Measurements from ENCODE around the gene TMEM208. TPM values are rescaled to one million over a fixed set of nuclear protein-coding genes. Genes with fewer than 3 reads are reported as not detected.

TMEM208 gene
- total and polyA plus RNA-seq, 2 of the 13 experiments (the other 11 are each of a cell fraction or from before 2014, with no cell fraction given) = 58.8 to 72.9 TPM

DNA sequence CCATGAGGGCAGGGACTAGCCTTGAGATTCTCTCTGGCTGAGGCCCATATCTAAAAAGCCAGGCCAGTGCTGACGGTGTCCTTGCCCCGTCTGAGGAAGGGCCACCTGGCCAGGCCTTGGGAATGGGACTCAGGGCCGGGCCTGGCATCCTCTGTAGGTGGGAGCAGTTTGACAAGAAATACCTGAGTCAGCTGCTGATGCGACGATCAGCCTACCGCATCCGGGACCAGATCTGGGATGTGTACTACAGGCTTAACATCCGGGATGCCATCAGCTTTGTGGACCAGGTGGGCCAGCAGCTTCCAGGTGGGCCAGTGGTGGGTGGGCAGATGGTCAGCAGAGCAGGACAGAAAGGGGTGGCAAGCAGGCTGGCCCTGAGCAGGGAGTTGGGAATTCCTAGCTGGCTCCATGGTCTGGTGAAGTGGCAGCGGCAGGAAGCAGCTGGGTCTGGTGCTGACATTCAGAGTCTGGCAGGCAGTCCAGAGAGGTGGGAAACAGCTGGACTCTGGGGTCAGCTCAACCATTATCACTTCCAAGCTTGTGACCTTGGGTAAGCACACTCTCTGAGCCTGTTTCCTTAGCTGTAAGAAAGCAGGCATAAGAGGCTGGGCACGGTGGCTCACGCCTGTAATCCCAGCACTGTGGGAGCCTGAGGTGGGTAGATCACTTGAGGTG, 31.4 kb downstream of the TMEM208 start (continued):
- TF ChIP-seq TFAP4 (IDR thresholded peaks at IDR 0.05; ENCODE audit: borderline replicate concordance, low read depth) (peak; percentile 52), ZHX1 (CRISPR knock-in tag; IDR thresholded peaks at IDR 0.05; ENCODE audit: low read depth) (no peak), ZSCAN12 (CRISPR knock-in tag; IDR thresholded peaks at IDR 0.05) (no peak), ZNF292 (CRISPR knock-in tag; IDR thresholded peaks at IDR 0.05; ENCODE audit: borderline replicate concordance, low read depth) (peak; percentile 48; the same call in 1 of the 2 replicates), PITX1 (CRISPR knock-in tag; IDR thresholded peaks at IDR 0.05) (no peak), FOXO1 (CRISPR knock-in tag; IDR thresholded peaks at IDR 0.05) (0 out of 2 replicates have a peak, but pooled peaks have one; percentile 13), HIVEP1 (CRISPR knock-in tag; IDR thresholded peaks at IDR 0.05) (peak; percentile 33; the same call in 1 of the 2 replicates), MAFK (conservative IDR thresholded peaks at IDR 0.05 in 1 of 2, IDR thresholded peaks at IDR 0.05 in 1 of 2; ENCODE audit: low read length in 2 of 2) (peak; percentile 52 to 60), ZNF572 (CRISPR knock-in tag; IDR thresholded peaks at IDR 0.05) (no peak), ZNF614 (CRISPR knock-in tag; IDR thresholded peaks at IDR 0.05; ENCODE audit: borderline replicate concordance) (no peak), ZNF484 (CRISPR knock-in tag; IDR thresholded peaks at IDR 0.05; ENCODE audit: borderline replicate concordance, low read depth) (no peak), ZNF574 (CRISPR knock-in tag; IDR thresholded peaks at IDR 0.05) (no peak)
- TF ChIP-seq, protein P1, sequence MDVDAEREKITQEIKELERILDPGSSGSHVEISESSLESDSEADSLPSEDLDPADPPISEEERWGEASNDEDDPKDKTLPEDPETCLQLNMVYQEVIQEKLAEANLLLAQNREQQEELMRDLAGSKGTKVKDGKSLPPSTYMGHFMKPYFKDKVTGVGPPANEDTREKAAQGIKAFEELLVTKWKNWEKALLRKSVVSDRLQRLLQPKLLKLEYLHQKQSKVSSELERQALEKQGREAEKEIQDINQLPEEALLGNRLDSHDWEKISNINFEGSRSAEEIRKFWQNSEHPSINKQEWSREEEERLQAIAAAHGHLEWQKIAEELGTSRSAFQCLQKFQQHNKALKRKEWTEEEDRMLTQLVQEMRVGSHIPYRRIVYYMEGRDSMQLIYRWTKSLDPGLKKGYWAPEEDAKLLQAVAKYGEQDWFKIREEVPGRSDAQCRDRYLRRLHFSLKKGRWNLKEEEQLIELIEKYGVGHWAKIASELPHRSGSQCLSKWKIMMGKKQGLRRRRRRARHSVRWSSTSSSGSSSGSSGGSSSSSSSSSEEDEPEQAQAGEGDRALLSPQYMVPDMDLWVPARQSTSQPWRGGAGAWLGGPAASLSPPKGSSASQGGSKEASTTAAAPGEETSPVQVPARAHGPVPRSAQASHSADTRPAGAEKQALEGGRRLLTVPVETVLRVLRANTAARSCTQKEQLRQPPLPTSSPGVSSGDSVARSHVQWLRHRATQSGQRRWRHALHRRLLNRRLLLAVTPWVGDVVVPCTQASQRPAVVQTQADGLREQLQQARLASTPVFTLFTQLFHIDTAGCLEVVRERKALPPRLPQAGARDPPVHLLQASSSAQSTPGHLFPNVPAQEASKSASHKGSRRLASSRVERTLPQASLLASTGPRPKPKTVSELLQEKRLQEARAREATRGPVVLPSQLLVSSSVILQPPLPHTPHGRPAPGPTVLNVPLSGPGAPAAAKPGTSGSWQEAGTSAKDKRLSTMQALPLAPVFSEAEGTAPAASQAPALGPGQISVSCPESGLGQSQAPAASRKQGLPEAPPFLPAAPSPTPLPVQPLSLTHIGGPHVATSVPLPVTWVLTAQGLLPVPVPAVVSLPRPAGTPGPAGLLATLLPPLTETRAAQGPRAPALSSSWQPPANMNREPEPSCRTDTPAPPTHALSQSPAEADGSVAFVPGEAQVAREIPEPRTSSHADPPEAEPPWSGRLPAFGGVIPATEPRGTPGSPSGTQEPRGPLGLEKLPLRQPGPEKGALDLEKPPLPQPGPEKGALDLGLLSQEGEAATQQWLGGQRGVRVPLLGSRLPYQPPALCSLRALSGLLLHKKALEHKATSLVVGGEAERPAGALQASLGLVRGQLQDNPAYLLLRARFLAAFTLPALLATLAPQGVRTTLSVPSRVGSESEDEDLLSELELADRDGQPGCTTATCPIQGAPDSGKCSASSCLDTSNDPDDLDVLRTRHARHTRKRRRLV (CRISPR knock-in tag; IDR thresholded peaks at IDR 0.05) = no peak
- TF ChIP-seq, protein P2, sequence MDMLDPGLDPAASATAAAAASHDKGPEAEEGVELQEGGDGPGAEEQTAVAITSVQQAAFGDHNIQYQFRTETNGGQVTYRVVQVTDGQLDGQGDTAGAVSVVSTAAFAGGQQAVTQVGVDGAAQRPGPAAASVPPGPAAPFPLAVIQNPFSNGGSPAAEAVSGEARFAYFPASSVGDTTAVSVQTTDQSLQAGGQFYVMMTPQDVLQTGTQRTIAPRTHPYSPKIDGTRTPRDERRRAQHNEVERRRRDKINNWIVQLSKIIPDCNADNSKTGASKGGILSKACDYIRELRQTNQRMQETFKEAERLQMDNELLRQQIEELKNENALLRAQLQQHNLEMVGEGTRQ (IDR thresholded peaks at IDR 0.05; ENCODE audit: low read depth, low read length) = no peak
- TF ChIP-seq, protein P2 (CRISPR knock-in tag; IDR thresholded peaks at IDR 0.05; ENCODE audit: borderline replicate concordance) = no peak

Measured in HepG2 (cell line).